PFSK-1 (cell line): Measurements from ENCODE around the gene PTPRN2.

ENCODE experiments used
- FOXP2 ChIP-seq: optimal IDR thresholded peaks from 2 replicates; pipeline ENCODE3; 2011; ENCODE audit warnings: borderline replicate concordance, control low read depth, inconsistent platforms; ENCODE audit not compliant: insufficient read depth; ENCODE audit errors: extremely low read length, extremely low read depth
- POLR2AphosphoS5 ChIP-seq: IDR thresholded peaks from 2 replicates; pipeline ENCODE4 v1.6.1; 2012; ENCODE audit warnings: low read depth, mild to moderate bottlenecking, control low read depth, low read length, moderate library complexity
- REST ChIP-seq, 2 experiments: IDR thresholded peaks; 2 replicates each; pipeline versions ENCODE4 v1.6.1 to v1.8.0; 2011 to 2012; ENCODE audit warnings: low read depth in 2 of 2, low read length in 2 of 2, control low read depth in 1 of 2, inconsistent platforms in 1 of 2, mild to moderate bottlenecking in 1 of 2, moderate library complexity in 1 of 2; ENCODE audit not compliant: insufficient read depth in 1 of 2

GRCh38 chr7:157494506-157495176 lies 1093.0 kb downstream of the PTPRN2 start:
- TF ChIP-seq REST (IDR thresholded peaks at IDR 0.05; ENCODE audit: insufficient read depth in 1 of 2, low read depth in 2 of 2, low read length in 2 of 2): no peak
- TF ChIP-seq POLR2AphosphoS5: no peak
- TF ChIP-seq FOXP2: no peak
